Metanephros (tissue), 2 donors: Measurements from ENCODE around the gene CNTN6. TPM values are rescaled to one million over a fixed set of nuclear protein-coding genes. Genes with fewer than 3 reads are reported as not detected.

Source experiments
- small RNA-seq: library from RNA; depleted of rRNA; stranded (forward); fragments of <200 nt; gene quantifications from one replicate; pipeline ENCODE3, GENCODE V24; 2014; ENCODE audit warnings: low replicate concordance
- total RNA-seq: library from RNA; depleted of rRNA; stranded (reverse); fragments of >200 nt; gene quantifications from one replicate; pipeline ENCODE4 v1.2.3, GENCODE V29; 2014

CNTN6 gene
- 4.6 TPM for total RNA-seq

DNA sequence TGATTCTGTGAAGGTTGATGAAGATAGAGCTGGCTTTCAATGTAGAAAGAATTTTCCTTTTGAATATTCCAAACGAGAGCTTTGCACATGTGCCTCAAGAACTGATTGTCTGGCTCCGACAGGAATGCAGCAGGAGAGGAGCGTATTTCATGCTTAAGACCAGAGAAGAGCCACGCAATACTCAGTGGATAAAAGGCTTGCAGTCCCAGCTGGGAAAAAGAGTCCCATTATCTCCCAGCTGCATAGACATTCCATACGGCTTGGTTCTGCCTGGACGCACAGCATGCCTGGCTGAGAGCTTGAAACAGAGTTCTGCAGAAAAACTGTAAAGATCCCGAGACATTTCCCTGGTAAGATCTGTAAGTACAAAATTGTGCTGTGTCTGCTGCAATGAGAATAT lies at the start of gene CNTN6:
TSS of gene CNTN6 (plus strand) at position 254 of the 400 bp plus-strand sequence. CDS start 54,985 bp downstream, outside the sequence.

Small RNA genes lying within 50 kb of the gene (small RNA-seq; reads per million reads assigned to genes)
- gene CRB3P1, result not detected
- gene RN7SL120P, result not detected
